B cell (primary cell): ENCODE results near the gene CPNE9. TPM values are rescaled to one million over a fixed set of nuclear protein-coding genes. Genes with fewer than 3 reads are reported as not detected.

Experiments used
- ATAC-seq: fragments of 200-7000 bp; cut with Tn5 transposase; one replicate; pipeline ENCODE4 v1.10.0; 2021; ENCODE audit warnings: low read depth, mild to moderate bottlenecking, moderate number of reproducible peaks, moderate library complexity
- CTCF ChIA-PET: fragments of 350-600 bp; sonication (Branson Sonifier 250); formaldehyde crosslinking; loops from one replicate; lab custom pipeline; 2021; ENCODE audit warnings: antibody characterized with exemption, inconsistent platforms; lab: Charles Lee
- POLR2A ChIA-PET: fragments of 350-600 bp; sonication (Branson Sonifier 250); formaldehyde crosslinking; loops from one replicate; lab custom pipeline; 2021; ENCODE audit warnings: antibody characterized with exemption; lab: Charles Lee
- DNase-seq: peaks from one replicate; pipeline ENCODE4 v3.0.0; 2013
- H2AFZ ChIP-seq: 2 replicates; pipeline ENCODE4 v1.6.1; 2012; ENCODE audit warnings: mild to moderate bottlenecking, low read depth, low read length; ENCODE audit not compliant: insufficient read depth, poor library complexity, severe bottlenecking
- H3K27ac ChIP-seq, 2 donors: 1 replicate in 1 of 2; 2 replicates in 1 of 2; pipeline ENCODE4 v1.5.1; 2012 to 2013; ENCODE audit warnings: low read length in 2 of 2, mild to moderate bottlenecking in 2 of 2, moderate library complexity in 1 of 2
- H3K27me3 ChIP-seq, 4 experiments: fragments of 200-600 bp in 1 of 4; sonication (generic) in 1 of 4; replicated peaks in 1 of 4; 1 replicate in 2 of 4; 2 replicates in 2 of 4; pipeline versions ENCODE4 v1.6.1 to v1.7.0; 2013 to 2016; ENCODE audit warnings: low read length in 3 of 4, mild to moderate bottlenecking in 2 of 4, mixed read lengths in 1 of 4, moderate library complexity in 1 of 4; ENCODE audit not compliant: insufficient read depth in 4 of 4, control insufficient read depth in 3 of 4; ENCODE audit errors: control extremely low read depth in 1 of 4
- H3K36me3 ChIP-seq, 2 experiments: replicated peaks in 1 of 2; 1 replicate in 1 of 2; 2 replicates in 1 of 2; pipeline versions ENCODE4 v1.6.1 to v1.7.1; 2013; ENCODE audit warnings: low read length in 1 of 2; ENCODE audit not compliant: insufficient read depth in 2 of 2, control insufficient read depth in 1 of 2; ENCODE audit errors: control extremely low read depth in 1 of 2, extremely low read depth in 1 of 2
- H3K4me1 ChIP-seq, 2 donors: fragments of 200-600 bp in 1 of 2; sonication (generic) in 1 of 2; 1 replicate in 1 of 2; 2 replicates in 1 of 2; pipeline versions ENCODE4 v1.5.1 to v1.6.1; 2013 to 2017; ENCODE audit warnings: low read length in 2 of 2; ENCODE audit not compliant: control insufficient read depth in 2 of 2, insufficient read depth in 2 of 2
- H3K4me2 ChIP-seq: replicated peaks from 2 replicates; pipeline ENCODE3; 2012; ENCODE audit warnings: mild to moderate bottlenecking, low read depth, low read length; ENCODE audit not compliant: poor library complexity, severe bottlenecking
- H3K4me3 ChIP-seq, 5 experiments: fragments of 200-600 bp in 1 of 5; sonication (generic) in 1 of 5; 1 replicate in 3 of 5; 2 replicates in 2 of 5; pipeline versions ENCODE4 v1.5.1 to v1.7.0; 2011 to 2016; ENCODE audit warnings: low read length in 4 of 5, mild to moderate bottlenecking in 4 of 5, low read depth in 2 of 5, control low read depth in 1 of 5, moderate library complexity in 1 of 5; ENCODE audit not compliant: insufficient read depth in 1 of 5; ENCODE audit errors: control extremely low read depth in 1 of 5, extremely low read depth in 1 of 5
- H3K79me2 ChIP-seq: fragments of 200-600 bp; sonication (generic); one replicate; pipeline ENCODE4 v1.6.0; 2016; ENCODE audit warnings: low read length; ENCODE audit not compliant: control insufficient read depth, insufficient read depth
- H3K9ac ChIP-seq: fragments of 200-600 bp; sonication (generic); 2 replicates; pipeline ENCODE4 v1.6.1; 2017; ENCODE audit warnings: mild to moderate bottlenecking, low read length, moderate library complexity
- H3K9me3 ChIP-seq, 3 donors: one replicate each; pipeline versions ENCODE4 v1.6.1 to v1.7.1; 2013; ENCODE audit warnings: low read length in 2 of 3; ENCODE audit not compliant: control insufficient read depth in 2 of 3, insufficient read depth in 1 of 3; ENCODE audit errors: control extremely low read depth in 1 of 3
- H4K20me1 ChIP-seq: 2 replicates; pipeline ENCODE4 v1.6.0; 2012; ENCODE audit warnings: mild to moderate bottlenecking, low read length; ENCODE audit not compliant: insufficient read depth, control insufficient read depth, poor library complexity, severe bottlenecking
- H3K27ac Mint-ChIP-seq: one replicate; pipeline ENCODE4 v1.8.0; 2021; ENCODE audit warnings: mixed read lengths
- H3K27me3 Mint-ChIP-seq: one replicate; pipeline ENCODE4 v1.8.0; 2021; ENCODE audit warnings: mixed read lengths
- H3K4me1 Mint-ChIP-seq: one replicate; pipeline ENCODE4 v1.8.0; 2021; ENCODE audit warnings: mixed read lengths
- H3K4me3 Mint-ChIP-seq: one replicate; pipeline ENCODE4 v1.8.0; 2021; ENCODE audit warnings: mixed read lengths
- H3K9me3 Mint-ChIP-seq: one replicate; pipeline ENCODE4 v1.8.0; 2022; ENCODE audit warnings: mixed read lengths; ENCODE audit not compliant: insufficient read depth
- CTCF ChIP-seq: fragments of 200-600 bp; IDR thresholded peaks from one replicate; pipeline ENCODE4 v1.8.0; 2022; ENCODE audit warnings: antibody characterized with exemption, mild to moderate bottlenecking
- EZH2 ChIP-seq: IDR thresholded peaks from 2 replicates; pipeline ENCODE4 v1.6.1; 2012; ENCODE audit warnings: borderline replicate concordance, low read depth, mild to moderate bottlenecking, moderate library complexity, low read length; ENCODE audit not compliant: insufficient read depth, poor library complexity, severe bottlenecking
- WGBS: methylation state at CpG from one replicate; pipeline ENCODE4 v1.1.5; 2013; ENCODE audit warnings: missing lambda C conversion rate; ENCODE audit not compliant: insufficient coverage; 5-methylcytosine and 5-hydroxymethylcytosine counted together
- intact Hi-C: fragments of 100-400 bp; cut with micrococcal nuclease; formaldehyde crosslinking; loops from one replicate; pipeline ENCODE4 v1.10.0; 2022
- polyA plus RNA-seq: library from polyadenylated mRNA; depleted of rRNA; stranded (reverse); fragments of >200 nt; gene quantifications from 2 replicates; pipeline ENCODE4 v1.2.3, GENCODE V29; 2012
- total RNA-seq, 2 donors: library from RNA; stranded (reverse); fragments of 120-200 nt in 1 of 2; gene quantifications; 1 replicate in 1 of 2; 2 replicates in 1 of 2; pipeline versions ENCODE4 v1.2.3 to v1.2.4, GENCODE V29; 2013 to 2022

Gene CPNE9
- total and polyA plus RNA-seq, 2 donors (not counting 1 experiment from before 2014, with no cell fraction given): 0.30 to 0.37 TPM

GRCh38 chr3:9666704-9667445 is 36.8 kb upstream of the CPNE9 start:
- Histone ChIP-seq H3K4me1 (no peaks in the 10 kb centered on the region), H3K27ac (no peak overlapping the region), H3K9ac (no peak overlapping the region), H3K9me3 (no peaks in the 10 kb centered on the region), H3K79me2 (peaks cover 29% of the 10 kb centered on the region), H3K27me3 (no peaks in the 10 kb centered on the region), H3K36me3 (peaks cover 3 to 89% of the 10 kb centered on the region in 2 experiments), H3K4me3 (no peak overlapping the region), H3K4me2 (no peak overlapping the region), H2AFZ (no peak overlapping the region), H4K20me1 (peaks cover 94% of the 10 kb centered on the region)
- no peak for ATAC-seq
- no peaks in the 10 kb centered on the region for H3K27me3 Mint-ChIP-seq
- TF ChIP-seq CTCF: no peak
- no peak for TF ChIP-seq EZH2
- H3K4me1 Mint-ChIP-seq: no peaks in the 10 kb centered on the region
- H3K27ac Mint-ChIP-seq: no peak overlapping the region
- no peak for DNase-seq
- ChIA-PET CTCF (no interaction called here), POLR2A (no interaction called here)
- no peak overlapping the region for H3K4me3 Mint-ChIP-seq
- H3K9me3 Mint-ChIP-seq: no peaks in the 10 kb centered on the region
- intact Hi-C loops: no loop called here
- WGBS: 86% methylated on average over 5 of the region's 7 CpGs

GRCh38 chr3:9669277-9669676 is 34.4 kb upstream of the CPNE9 start:
- ChIA-PET CTCF (no interaction called here), POLR2A (no interaction called here)
- Mint-ChIP-seq H3K4me1 (no peaks in the 10 kb centered on the region), H3K9me3 (no peaks in the 10 kb centered on the region), H3K27me3 (no peaks in the 10 kb centered on the region), H3K27ac (no peak overlapping the region), H3K4me3 (no peak overlapping the region)
- WGBS: 97% methylated on average over 4 of the region's 4 CpGs
- DNase-seq (no peak), ATAC-seq (no peak)
- Histone ChIP-seq H4K20me1 (peaks cover 89% of the 10 kb centered on the region), H3K27ac (no peak overlapping the region), H3K79me2 (peaks cover 15% of the 10 kb centered on the region), H3K36me3 (peaks cover 4 to 91% of the 10 kb centered on the region in 2 experiments), H3K4me2 (no peak overlapping the region), H3K27me3 (no peaks in the 10 kb centered on the region), H3K4me1 (no peaks in the 10 kb centered on the region), H3K9me3 (no peaks in the 10 kb centered on the region), H3K4me3 (no peak overlapping the region), H3K9ac (no peak overlapping the region), H2AFZ (no peak overlapping the region)
- intact Hi-C loops: no loop called here
- TF ChIP-seq CTCF (no peak), EZH2 (no peak)
